Measurements from ENCODE around the gene INPP4A.

DNA sequence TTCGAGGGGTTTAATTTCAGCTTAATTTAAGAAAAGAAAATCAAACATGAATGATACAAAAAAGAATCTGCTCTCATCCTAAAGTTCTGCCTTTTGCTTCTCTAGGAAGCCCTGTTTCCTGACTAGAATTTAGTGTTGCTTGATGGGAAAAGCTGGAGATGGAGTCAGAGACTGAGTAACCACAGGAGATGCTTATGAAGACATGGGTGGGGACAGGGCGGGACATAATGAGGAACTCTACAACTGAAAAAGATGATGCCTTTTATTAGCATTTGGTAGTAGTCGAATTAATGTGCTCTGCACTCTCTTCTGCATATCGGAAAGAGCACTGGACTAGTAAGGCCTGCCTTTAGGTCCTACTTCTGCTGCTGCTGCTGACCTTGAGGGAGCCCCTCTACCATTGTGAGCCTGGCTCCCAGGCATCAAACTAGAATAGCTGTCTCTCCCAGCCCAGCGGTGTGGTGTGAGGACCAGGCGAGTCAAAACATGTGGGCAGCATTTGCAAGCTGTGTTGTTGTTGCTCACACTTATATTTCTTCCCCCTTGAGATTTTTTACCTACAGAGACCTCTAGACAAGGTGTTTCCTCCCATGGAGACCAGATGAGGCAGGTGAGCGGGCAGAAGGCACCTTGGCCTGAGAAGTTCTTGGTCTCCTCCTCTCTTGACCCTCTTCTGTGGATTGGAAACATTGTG is 61.5 kb downstream of the INPP4A start:
- TF ChIP-seq, protein P1, sequence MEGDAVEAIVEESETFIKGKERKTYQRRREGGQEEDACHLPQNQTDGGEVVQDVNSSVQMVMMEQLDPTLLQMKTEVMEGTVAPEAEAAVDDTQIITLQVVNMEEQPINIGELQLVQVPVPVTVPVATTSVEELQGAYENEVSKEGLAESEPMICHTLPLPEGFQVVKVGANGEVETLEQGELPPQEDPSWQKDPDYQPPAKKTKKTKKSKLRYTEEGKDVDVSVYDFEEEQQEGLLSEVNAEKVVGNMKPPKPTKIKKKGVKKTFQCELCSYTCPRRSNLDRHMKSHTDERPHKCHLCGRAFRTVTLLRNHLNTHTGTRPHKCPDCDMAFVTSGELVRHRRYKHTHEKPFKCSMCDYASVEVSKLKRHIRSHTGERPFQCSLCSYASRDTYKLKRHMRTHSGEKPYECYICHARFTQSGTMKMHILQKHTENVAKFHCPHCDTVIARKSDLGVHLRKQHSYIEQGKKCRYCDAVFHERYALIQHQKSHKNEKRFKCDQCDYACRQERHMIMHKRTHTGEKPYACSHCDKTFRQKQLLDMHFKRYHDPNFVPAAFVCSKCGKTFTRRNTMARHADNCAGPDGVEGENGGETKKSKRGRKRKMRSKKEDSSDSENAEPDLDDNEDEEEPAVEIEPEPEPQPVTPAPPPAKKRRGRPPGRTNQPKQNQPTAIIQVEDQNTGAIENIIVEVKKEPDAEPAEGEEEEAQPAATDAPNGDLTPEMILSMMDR (IDR thresholded peaks at IDR 0.05) = no peak
- TF ChIP-seq POLR2A (IDR thresholded peaks at IDR 0.05) = no peak

All from sigmoid colon (tissue), 3 donors.